ENCODE data around the gene FUT2.

Gene FUT2

GRCh38 chr19:48719263-48720171, 23.7 kb downstream of the FUT2 start, which contains the start of gene MAMSTR:
TSS of gene MAMSTR (minus strand) at chr19:48719725. CDS start at chr19:48719031, 694 bp downstream.
- Histone ChIP-seq H3K27ac (ENCODE audit: low read depth, low read length) (no peak within 1 kb of the TSS), H3K36me3 (ENCODE audit: low read length) (no peaks in the 10 kb centered on the region), H3K9me3 (ENCODE audit: insufficient read depth, low read length) (no peaks in the 10 kb centered on the region), H3K27me3 (ENCODE audit: low read length) (no peaks in the 10 kb centered on the region), H3F3A (ENCODE audit: insufficient read depth) (no peaks in the 10 kb centered on the region), H3K9ac (ENCODE audit: low read length) (peak within 1 kb of the TSS; percentile 63), H3K9me2 (replicated peaks; ENCODE audit: insufficient read depth, low read length) (no peaks in the 10 kb centered on the region), H3K4me2 (ENCODE audit: low read depth, low read length, poor library complexity, severe bottlenecking) (peak within 1 kb of the TSS; percentile 84), H2AFZ (ENCODE audit: low read depth, low read length, severe bottlenecking) (peak within 1 kb of the TSS; percentile 62), H4K20me1 (ENCODE audit: low read depth, low read length) (no peaks in the 10 kb centered on the region), H3K4me3 (ENCODE audit: insufficient read depth, low read length, poor library complexity, severe bottlenecking) (peak within 1 kb of the TSS; percentile 32), H3K79me2 (ENCODE audit: insufficient read depth, low read length) (no peaks in the 10 kb centered on the region)
- TF ChIP-seq EZH2phosphoT487 (conservative IDR thresholded peaks at IDR 0.05; ENCODE audit: low read length), result no peak
- TF ChIP-seq CTCF (IDR thresholded peaks at IDR 0.05; ENCODE audit: insufficient read depth, low read length, poor library complexity, severe bottlenecking), result no peak

GRCh38 chr19:48720251-48720612, 24.5 kb downstream of the FUT2 start:
- Histone ChIP-seq H3K9me2 (replicated peaks; ENCODE audit: insufficient read depth, low read length) (no peaks in the 10 kb centered on the region), H3K36me3 (ENCODE audit: low read length) (no peaks in the 10 kb centered on the region), H3K27me3 (ENCODE audit: low read length) (no peaks in the 10 kb centered on the region), H3K9me3 (ENCODE audit: insufficient read depth, low read length) (no peaks in the 10 kb centered on the region), H4K20me1 (ENCODE audit: low read depth, low read length) (no peaks in the 10 kb centered on the region), H3F3A (ENCODE audit: insufficient read depth) (peaks cover 2% of the 10 kb centered on the region; the same call in 1 of the 2 replicates), H2AFZ (ENCODE audit: low read depth, low read length, severe bottlenecking) (peak overlapping the region; percentile 62), H3K9ac (ENCODE audit: low read length) (peak overlapping the region; percentile 63), H3K4me3 (ENCODE audit: insufficient read depth, low read length, poor library complexity, severe bottlenecking) (peak overlapping the region; percentile 32), H3K4me2 (ENCODE audit: low read depth, low read length, poor library complexity, severe bottlenecking) (peak overlapping the region; percentile 84), H3K79me2 (ENCODE audit: insufficient read depth, low read length) (no peaks in the 10 kb centered on the region), H3K27ac (ENCODE audit: low read depth, low read length) (no peak overlapping the region)
- TF ChIP-seq CTCF (IDR thresholded peaks at IDR 0.05; ENCODE audit: insufficient read depth, low read length, poor library complexity, severe bottlenecking) (no peak), EZH2phosphoT487 (conservative IDR thresholded peaks at IDR 0.05; ENCODE audit: low read length) (no peak)

- H3K79me2 ChIP-seq (ENCODE audit: insufficient read depth, low read length), result no peaks in the 10 kb centered on the region
- H3K9me2 ChIP-seq (replicated peaks; ENCODE audit: insufficient read depth, low read length), result no peaks in the 10 kb centered on the region
- H4K20me1 ChIP-seq (ENCODE audit: low read depth, low read length), result no peaks in the 10 kb centered on the region
- H3K27ac ChIP-seq (ENCODE audit: low read depth, low read length), result peak overlapping the region; percentile 73
- no peaks in the 10 kb centered on the region for H3K9me3 ChIP-seq (ENCODE audit: insufficient read depth, low read length)
- peaks cover 5% of the 10 kb centered on the region; the same call in 1 of the 2 replicates for H3F3A ChIP-seq (ENCODE audit: insufficient read depth)
- no peak for TF ChIP-seq EZH2phosphoT487 (conservative IDR thresholded peaks at IDR 0.05; ENCODE audit: low read length)
- TF ChIP-seq CTCF (IDR thresholded peaks at IDR 0.05; ENCODE audit: insufficient read depth, low read length, poor library complexity, severe bottlenecking), result no peak
- peak overlapping the region; percentile 53 for H3K4me3 ChIP-seq (ENCODE audit: insufficient read depth, low read length, poor library complexity, severe bottlenecking)
- peak overlapping the region; percentile 63 for H3K9ac ChIP-seq (ENCODE audit: low read length)
- no peaks in the 10 kb centered on the region for H3K36me3 ChIP-seq (ENCODE audit: low read length)
- peak overlapping the region; percentile 84 for H3K4me2 ChIP-seq (ENCODE audit: low read depth, low read length, poor library complexity, severe bottlenecking)
- H3K27me3 ChIP-seq (ENCODE audit: low read length), result no peaks in the 10 kb centered on the region
- H2AFZ ChIP-seq (ENCODE audit: low read depth, low read length, severe bottlenecking), result peak overlapping the region; percentile 62
Measured at GRCh38 chr19:48720613-48721296, 25.0 kb downstream of the FUT2 start.
